NCI-H82 treated with DMSO at 0.1 percent for 48 hours (cell line): ENCODE results near the gene ZNF24.

Source experiments
- DNase-seq: peaks from one replicate; lab custom pipeline; 2025; ENCODE audit not compliant: unreplicated experiment; lab: John Stamatoyannopoulos, UW

ZNF24 gene

GRCh38 chr18:35355140-35355618 is 11.0 kb upstream of the ZNF24 start:
- peak; percentile 42 for DNase-seq

GRCh38 chr18:35352778-35353177 is 8.6 kb upstream of the ZNF24 start:
- DNase-seq: no peak

- no peak for DNase-seq
These were observed 8.1 kb upstream of the ZNF24 start for GRCh38 chr18:35352283-35352682.

- DNase-seq: no peak
These were observed 3.8 kb upstream of the ZNF24 start for GRCh38 chr18:35348001-35348400.

GRCh38 chr18:35345950-35346349 is 1.7 kb upstream of the ZNF24 start:
- DNase-seq: no peak

- no peak for DNase-seq
These were observed 1.3 kb upstream of the ZNF24 start for GRCh38 chr18:35345460-35345921.

GRCh38 chr18:35344736-35345459 is 678 bp upstream of the ZNF24 start:
- no peak for DNase-seq

GRCh38 chr18:35343488-35343935 is 708 bp downstream of the ZNF24 start:
- no peak for DNase-seq

GRCh38 chr18:35337286-35337685 is 6.9 kb downstream of the ZNF24 start:
- no peak for DNase-seq

- no peak for DNase-seq
These were observed 8.4 kb downstream of the ZNF24 start for GRCh38 chr18:35335866-35336265.

GRCh38 chr18:35334821-35335220 is 9.4 kb downstream of the ZNF24 start:
- no peak for DNase-seq

- DNase-seq: no peak
These were observed 10.0 kb downstream of the ZNF24 start for GRCh38 chr18:35334212-35334611.

GRCh38 chr18:35331367-35332087 is 12.7 kb downstream of the ZNF24 start:
- no peak for DNase-seq

- no peak for DNase-seq
These were observed 15.4 kb downstream of the ZNF24 start for GRCh38 chr18:35328868-35329267.

GRCh38 chr18:35326695-35327387 is 17.4 kb downstream of the ZNF24 start:
- DNase-seq: no peak

- DNase-seq: no peak
These were observed 19.1 kb downstream of the ZNF24 start for GRCh38 chr18:35324926-35325655.

GRCh38 chr18:35322486-35323458 is 21.4 kb downstream of the ZNF24 start:
- DNase-seq: no peak

GRCh38 chr18:35311496-35311895 is 32.7 kb downstream of the ZNF24 start:
- DNase-seq: no peak

GRCh38 chr18:35306588-35307250 is 37.5 kb downstream of the ZNF24 start:
- DNase-seq: no peak
